CD4-positive, CD25-positive, alpha-beta regulatory T cell (primary cell): ENCODE results near the gene SCG3. TPM values are rescaled to one million over a fixed set of nuclear protein-coding genes. Genes with fewer than 3 reads are reported as not detected.

ENCODE experiments used
- ATAC-seq, 2 donors: fragments of 150-1000 bp; cut with Tn5 transposase; one replicate each; pipeline ENCODE4 v1.10.0; 2021; ENCODE audit warnings: low read depth in 2 of 2, moderate number of reproducible peaks in 2 of 2, moderate library complexity in 1 of 2
- DNase-seq, 3 donors: peaks; one replicate each; pipeline versions ENCODE4 v3.0.0 to v3.0.0-alpha.2; 2012 to 2022; ENCODE audit warnings: mixed read lengths in 1 of 3
- H3K27ac ChIP-seq: one replicate; pipeline ENCODE4 v1.7.0; 2013; ENCODE audit warnings: mild to moderate bottlenecking, low read length; ENCODE audit not compliant: insufficient read depth, poor library complexity, severe bottlenecking
- H3K27me3 ChIP-seq: one replicate; pipeline ENCODE4 v1.7.0; 2013; ENCODE audit warnings: low read length; ENCODE audit not compliant: control insufficient read depth, insufficient read depth
- H3K36me3 ChIP-seq: one replicate; pipeline ENCODE4 v1.7.0; 2013; ENCODE audit warnings: mild to moderate bottlenecking, low read length, moderate library complexity; ENCODE audit not compliant: control insufficient read depth, insufficient read depth
- H3K4me1 ChIP-seq: 2 replicates; pipeline ENCODE4 v1.7.0; 2013; ENCODE audit warnings: mild to moderate bottlenecking, low read length; ENCODE audit not compliant: insufficient read depth, control insufficient read depth, poor library complexity, severe bottlenecking
- H3K4me3 ChIP-seq: one replicate; pipeline ENCODE4 v1.7.0; 2013; ENCODE audit warnings: low read depth, mild to moderate bottlenecking, low read length, moderate library complexity
- H3K9me3 ChIP-seq, 2 experiments: 1 replicate in 1 of 2; 2 replicates in 1 of 2; pipeline ENCODE4 v1.7.0; 2013; ENCODE audit warnings: low read length in 2 of 2, mild to moderate bottlenecking in 1 of 2, moderate library complexity in 1 of 2; ENCODE audit not compliant: control insufficient read depth in 2 of 2
- H3K27ac Mint-ChIP-seq, 3 donors: one replicate each; pipeline ENCODE4 v1.8.0; 2020 to 2022; ENCODE audit warnings: mild to moderate bottlenecking in 3 of 3, mixed read lengths in 3 of 3, moderate library complexity in 2 of 3
- H3K27me3 Mint-ChIP-seq: one replicate; pipeline ENCODE4 v1.8.0; 2022; ENCODE audit warnings: mild to moderate bottlenecking, mixed read lengths
- H3K36me3 Mint-ChIP-seq: one replicate; pipeline ENCODE4 v1.8.0; 2020; ENCODE audit warnings: mixed read lengths
- H3K4me1 Mint-ChIP-seq, 4 donors: one replicate each; pipeline ENCODE4 v1.8.0; 2020 to 2022; ENCODE audit warnings: mixed read lengths in 4 of 4, mild to moderate bottlenecking in 1 of 4
- H3K4me3 Mint-ChIP-seq, 4 donors: one replicate each; pipeline ENCODE4 v1.8.0; 2020 to 2022; ENCODE audit warnings: mild to moderate bottlenecking in 4 of 4, mixed read lengths in 4 of 4, moderate library complexity in 3 of 4
- H3K9me3 Mint-ChIP-seq, 7 donors: one replicate each; pipeline ENCODE4 v1.8.0; 2020 to 2022; ENCODE audit warnings: mixed read lengths in 7 of 7, mild to moderate bottlenecking in 3 of 7, moderate library complexity in 2 of 7
- polyA plus RNA-seq, 4 donors: library from polyadenylated mRNA; unstranded; fragments of 300-500 nt; fragmentation: Illumina TruSeq; gene quantifications; one replicate each; pipeline ENCODE4 v1.2.3, GENCODE V29; 2021
- total RNA-seq: library from RNA; stranded (reverse); gene quantifications from one replicate; pipeline ENCODE4 v1.2.3, GENCODE V29; 2022

Gene SCG3
- total and polyA plus RNA-seq, 5 donors from 2014 or later: not detected

DNA sequence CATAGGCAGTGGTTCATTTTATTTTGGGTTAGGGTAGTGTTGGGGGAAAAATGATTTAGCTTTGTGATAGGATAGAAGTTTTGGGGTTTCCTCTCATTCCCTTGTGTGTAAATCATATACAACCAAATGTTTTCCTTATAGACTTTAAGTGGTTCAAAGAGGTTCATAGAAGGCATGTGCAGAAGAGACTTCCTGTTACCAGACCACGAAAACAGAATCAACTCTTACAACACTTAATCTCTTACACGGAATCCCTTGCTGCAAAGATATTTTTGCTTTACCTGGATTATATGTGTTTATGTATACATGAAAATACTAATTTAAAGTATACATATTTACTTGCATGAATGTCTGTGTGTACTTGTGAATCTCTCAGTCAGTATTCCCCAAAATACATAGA lies 73.0 kb downstream of the SCG3 start:
- Histone ChIP-seq H3K9me3 (no peaks in the 10 kb centered on the region), H3K27ac (no peak overlapping the region), H3K27me3 (peaks cover 11% of the 10 kb centered on the region), H3K4me3 (no peak overlapping the region), H3K36me3 (no peaks in the 10 kb centered on the region), H3K4me1 (peaks cover 14% of the 10 kb centered on the region)
- Mint-ChIP-seq H3K36me3 (no peaks in the 10 kb centered on the region), H3K4me3 (peak overlapping the region; percentile 9 to 79 (median 38)), H3K9me3 (no peaks in the 10 kb centered on the region), H3K27me3 (peaks cover 50% of the 10 kb centered on the region), H3K27ac (no peak overlapping the region), H3K4me1 (peaks cover 0 to 37% (median 20%) of the 10 kb centered on the region in 4 donors)
- DNase-seq (no peak), ATAC-seq (no peak)

DNA sequence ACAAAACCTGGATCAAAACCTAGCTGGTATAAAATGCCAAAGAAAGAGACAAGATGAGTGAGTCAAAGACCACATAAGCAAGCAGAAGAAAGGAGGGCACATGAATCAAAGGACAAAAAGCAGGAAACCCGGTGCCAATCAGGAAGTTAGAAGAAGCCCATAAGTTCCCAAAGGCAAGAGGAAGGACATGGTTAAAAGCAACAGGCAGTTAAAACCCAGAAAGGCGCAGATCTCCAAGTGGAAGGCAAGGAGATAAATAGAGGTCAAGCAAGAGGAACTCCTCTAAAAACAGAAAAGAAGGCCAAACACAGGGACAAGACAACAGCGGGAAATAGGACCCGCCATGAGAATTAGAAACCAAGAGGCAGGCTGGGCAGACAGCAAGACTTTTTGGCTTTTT lies 74.5 kb downstream of the SCG3 start:
- H3K4me1 Mint-ChIP-seq: peaks cover 0 to 32% (median 20%) of the 10 kb centered on the region in 4 donors
- no peak overlapping the region for H3K4me3 Mint-ChIP-seq
- no peaks in the 10 kb centered on the region for H3K36me3 ChIP-seq
- H3K4me3 ChIP-seq: no peak overlapping the region
- H3K4me1 ChIP-seq: peaks cover 14% of the 10 kb centered on the region
- H3K36me3 Mint-ChIP-seq: no peaks in the 10 kb centered on the region
- peaks cover 7% of the 10 kb centered on the region for H3K27me3 ChIP-seq
- DNase-seq (no peak), ATAC-seq (no peak)
- no peaks in the 10 kb centered on the region for H3K9me3 Mint-ChIP-seq
- no peak overlapping the region for H3K27ac Mint-ChIP-seq
- H3K27ac ChIP-seq: no peak overlapping the region
- peaks cover 35% of the 10 kb centered on the region for H3K27me3 Mint-ChIP-seq
- H3K9me3 ChIP-seq: no peaks in the 10 kb centered on the region

DNA sequence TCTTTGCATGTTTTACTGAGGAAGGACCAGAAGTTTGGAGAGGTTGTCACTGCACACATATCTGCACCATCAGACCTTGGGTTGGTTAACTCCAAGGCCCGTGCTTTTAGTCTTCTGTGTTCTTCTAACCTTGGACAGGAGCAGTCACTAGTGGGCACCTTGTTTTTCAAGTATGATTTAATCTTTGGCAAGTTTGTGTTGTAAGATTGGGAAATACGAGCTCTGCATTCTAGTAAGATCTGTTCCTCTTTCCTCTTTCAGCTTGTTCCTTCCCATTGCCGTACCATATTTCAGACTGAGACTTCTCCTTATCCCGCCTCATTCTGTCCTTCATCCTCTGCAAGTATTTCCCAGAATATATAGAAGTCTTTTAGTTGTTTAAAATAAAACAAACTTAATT lies 75.2 kb downstream of the SCG3 start:
- Mint-ChIP-seq H3K4me1 (peaks cover 0 to 29% (median 17%) of the 10 kb centered on the region in 4 donors), H3K36me3 (no peaks in the 10 kb centered on the region), H3K9me3 (no peaks in the 10 kb centered on the region), H3K27ac (no peak overlapping the region), H3K4me3 (no peak overlapping the region), H3K27me3 (peaks cover 30% of the 10 kb centered on the region)
- H3K9me3 ChIP-seq: no peaks in the 10 kb centered on the region
- ATAC-seq (no peak), DNase-seq (no peak)
- peaks cover 10% of the 10 kb centered on the region for H3K4me1 ChIP-seq
- H3K36me3 ChIP-seq: no peaks in the 10 kb centered on the region
- no peak overlapping the region for H3K4me3 ChIP-seq
- no peak overlapping the region for H3K27ac ChIP-seq
- peaks cover 7% of the 10 kb centered on the region for H3K27me3 ChIP-seq

DNA sequence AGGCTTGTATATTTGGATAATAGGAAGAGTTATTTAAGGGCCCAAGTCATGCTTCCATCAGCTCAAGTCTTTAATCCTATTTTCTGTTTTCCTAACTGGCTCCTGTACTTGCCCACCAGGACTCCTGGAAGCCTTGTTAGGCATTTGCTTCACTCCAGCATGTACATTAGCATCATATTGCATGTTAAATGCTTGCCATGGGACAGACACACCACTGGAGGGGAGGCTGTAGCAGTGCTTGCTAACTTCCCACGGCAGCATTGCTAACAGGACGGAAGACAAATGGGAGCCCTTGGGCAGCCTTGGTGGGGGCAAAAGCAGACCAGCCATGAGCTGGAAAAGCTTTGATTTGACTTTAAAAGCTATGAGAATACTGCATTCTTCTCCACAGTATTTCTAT lies 76.1 kb downstream of the SCG3 start:
- no peaks in the 10 kb centered on the region for H3K36me3 Mint-ChIP-seq
- H3K4me3 ChIP-seq: no peak overlapping the region
- H3K27ac ChIP-seq: no peak overlapping the region
- no peak overlapping the region for H3K4me3 Mint-ChIP-seq
- no peaks in the 10 kb centered on the region for H3K9me3 ChIP-seq
- H3K4me1 ChIP-seq: peaks cover 3% of the 10 kb centered on the region
- no peaks in the 10 kb centered on the region for H3K9me3 Mint-ChIP-seq
- DNase-seq (no peak), ATAC-seq (no peak)
- H3K27ac Mint-ChIP-seq: no peak overlapping the region
- peaks cover 24% of the 10 kb centered on the region for H3K27me3 Mint-ChIP-seq
- H3K27me3 ChIP-seq: peaks cover 7% of the 10 kb centered on the region
- H3K36me3 ChIP-seq: no peaks in the 10 kb centered on the region
- peaks cover 0 to 25% (median 16%) of the 10 kb centered on the region in 4 donors for H3K4me1 Mint-ChIP-seq

DNA sequence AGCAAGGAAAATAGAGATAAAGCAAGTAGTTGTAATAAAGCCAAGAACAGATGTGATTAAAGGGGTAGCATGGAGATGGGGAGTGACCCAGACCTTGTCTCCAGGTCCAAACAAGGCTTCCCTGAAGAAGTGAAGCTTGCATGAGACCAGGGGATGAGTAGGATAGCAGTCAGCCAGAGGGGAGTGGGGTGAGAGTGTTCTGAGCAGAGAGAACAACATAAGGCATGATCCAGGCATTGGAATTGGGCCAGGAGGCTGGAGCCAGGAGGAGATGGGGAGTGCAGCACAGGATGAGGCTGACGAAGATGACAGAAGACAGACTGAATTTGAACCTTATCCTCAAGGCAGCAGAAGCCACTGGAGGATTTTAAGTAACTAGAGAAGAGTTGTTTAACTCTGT lies 77.3 kb downstream of the SCG3 start:
- Histone ChIP-seq H3K9me3 (no peaks in the 10 kb centered on the region), H3K4me3 (no peak overlapping the region), H3K27me3 (peaks cover 2% of the 10 kb centered on the region), H3K36me3 (no peaks in the 10 kb centered on the region), H3K4me1 (no peaks in the 10 kb centered on the region), H3K27ac (no peak overlapping the region)
- ATAC-seq: no peak
- peaks cover 12% of the 10 kb centered on the region for H3K27me3 Mint-ChIP-seq
- H3K4me1 Mint-ChIP-seq: peaks cover 0 to 15% (median 8%) of the 10 kb centered on the region in 4 donors
- H3K4me3 Mint-ChIP-seq: no peak overlapping the region
- no peaks in the 10 kb centered on the region for H3K9me3 Mint-ChIP-seq
- no peaks in the 10 kb centered on the region for H3K36me3 Mint-ChIP-seq
- H3K27ac Mint-ChIP-seq: peak overlapping the region in 1 of 3 donors; percentile 33
- no peak for DNase-seq

DNA sequence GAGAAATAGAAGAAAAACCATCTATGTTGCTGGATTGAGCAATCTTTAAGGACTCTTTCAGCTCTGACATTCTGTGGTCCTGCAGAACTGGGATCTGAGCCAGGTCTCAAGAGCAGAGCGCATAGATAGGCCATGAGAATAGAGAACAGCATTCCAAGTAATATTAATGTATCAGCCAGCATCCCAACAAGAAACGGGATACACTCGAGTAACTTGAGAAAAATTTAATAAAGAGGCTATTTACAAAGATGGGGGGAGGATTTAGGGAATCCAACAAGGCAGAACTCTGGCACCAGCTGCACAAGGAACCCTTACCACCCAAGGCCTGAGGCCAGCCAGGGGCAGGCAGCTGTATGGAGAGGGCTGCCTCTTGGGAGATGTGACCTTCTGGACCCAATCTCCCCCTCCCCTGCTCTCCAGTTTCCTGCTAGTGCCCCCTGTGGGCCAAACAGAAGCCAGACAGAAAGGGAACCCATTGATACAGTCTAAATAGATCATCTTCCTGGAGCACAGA lies 78.3 kb downstream of the SCG3 start:
- no peaks in the 10 kb centered on the region for H3K36me3 Mint-ChIP-seq
- H3K4me1 Mint-ChIP-seq: peaks cover 0 to 7% (median 3%) of the 10 kb centered on the region in 4 donors
- peaks cover 11% of the 10 kb centered on the region for H3K27me3 Mint-ChIP-seq
- Histone ChIP-seq H3K4me1 (no peaks in the 10 kb centered on the region), H3K9me3 (no peaks in the 10 kb centered on the region), H3K27ac (no peak overlapping the region), H3K36me3 (no peaks in the 10 kb centered on the region), H3K4me3 (no peak overlapping the region), H3K27me3 (peaks cover 2% of the 10 kb centered on the region)
- DNase-seq (peak in 1 of 3 donors; percentile 19), ATAC-seq (no peak)
- H3K9me3 Mint-ChIP-seq: no peaks in the 10 kb centered on the region
- H3K27ac Mint-ChIP-seq: no peak overlapping the region
- H3K4me3 Mint-ChIP-seq: no peak overlapping the region

DNA sequence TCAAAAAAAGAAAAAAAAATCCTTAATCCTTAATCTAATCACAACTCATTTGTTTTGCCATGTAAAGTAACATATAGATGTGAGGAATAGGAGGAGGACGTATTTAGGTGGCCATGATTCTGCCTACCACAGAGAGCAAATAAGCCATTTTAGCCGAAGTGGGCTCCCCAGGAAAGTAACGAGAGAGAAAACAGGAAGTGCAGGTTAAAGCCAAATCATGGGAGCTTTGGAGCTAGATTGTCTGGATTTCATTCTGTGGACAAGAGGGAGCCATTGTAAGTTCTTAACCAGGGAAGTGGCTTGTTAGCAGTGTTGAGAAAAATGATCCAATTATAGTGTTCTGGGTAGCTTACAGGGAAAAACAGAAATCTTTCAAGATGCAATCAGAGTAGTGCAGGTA lies 79.5 kb downstream of the SCG3 start:
- no peaks in the 10 kb centered on the region for H3K36me3 ChIP-seq
- Mint-ChIP-seq H3K36me3 (no peaks in the 10 kb centered on the region), H3K4me3 (no peak overlapping the region), H3K27ac (no peak overlapping the region), H3K4me1 (peaks cover 0 to 8% (median 1%) of the 10 kb centered on the region in 4 donors), H3K9me3 (no peaks in the 10 kb centered on the region), H3K27me3 (peaks cover 14% of the 10 kb centered on the region)
- H3K4me1 ChIP-seq: no peaks in the 10 kb centered on the region
- no peak for DNase-seq
- no peak for ATAC-seq
- no peaks in the 10 kb centered on the region for H3K27me3 ChIP-seq
- no peak overlapping the region for H3K4me3 ChIP-seq
- H3K27ac ChIP-seq: no peak overlapping the region
- H3K9me3 ChIP-seq: no peaks in the 10 kb centered on the region

DNA sequence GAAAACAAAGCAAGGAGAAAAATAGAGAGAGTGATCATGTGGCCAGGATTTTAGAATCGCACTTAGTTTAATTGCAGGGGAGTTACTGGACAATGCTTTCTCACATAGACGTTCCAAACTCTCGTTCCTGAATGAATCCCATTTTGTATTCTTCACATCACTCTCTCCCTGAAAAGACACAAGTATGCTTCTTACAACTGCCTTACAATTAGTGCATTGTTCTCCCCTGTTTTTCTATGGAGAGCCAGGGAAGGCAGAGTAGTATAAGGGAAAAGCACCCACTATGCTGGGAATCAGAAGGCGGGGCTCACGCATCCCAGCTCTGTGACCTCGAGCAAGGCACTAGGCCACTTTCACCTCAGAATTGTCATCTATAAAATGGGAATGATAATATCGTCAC lies 84.4 kb downstream of the SCG3 start:
- H3K27me3 Mint-ChIP-seq: peaks cover 7% of the 10 kb centered on the region
- H3K36me3 Mint-ChIP-seq: peaks cover 21% of the 10 kb centered on the region
- no peaks in the 10 kb centered on the region for H3K9me3 Mint-ChIP-seq
- Histone ChIP-seq H3K9me3 (no peaks in the 10 kb centered on the region), H3K27me3 (no peaks in the 10 kb centered on the region), H3K36me3 (no peaks in the 10 kb centered on the region), H3K4me1 (peaks cover 6% of the 10 kb centered on the region), H3K27ac (no peak overlapping the region), H3K4me3 (no peak overlapping the region)
- no peak for DNase-seq
- ATAC-seq: no peak
- H3K4me3 Mint-ChIP-seq: no peak overlapping the region
- H3K4me1 Mint-ChIP-seq: peaks cover 0 to 10% (median 5%) of the 10 kb centered on the region in 4 donors
- H3K27ac Mint-ChIP-seq: no peak overlapping the region
